ENCODE data around the gene HMOX2.

- TF ChIP-seq CTCF (IDR thresholded peaks at IDR 0.05) (no peak), POLR2A (IDR thresholded peaks at IDR 0.05) (no peak)
Measured at GRCh38 chr16:4531811-4532210, 55.6 kb downstream of the HMOX2 start.
